K562 (cell line): ENCODE results near the gene SIRT3. TPM values are rescaled to one million over a fixed set of nuclear protein-coding genes. Genes with fewer than 3 reads are reported as not detected.
A peak's percentile ranks its signal among the peaks of the same experiment; 100 is the strongest.
"Not testable (repeated sequence)": the region's sequence is repeated elsewhere in the genome, so short reads cannot be mapped to it uniquely, and the experiment has no call there.

Source experiments
- ATAC-seq: fragments of 200-7000 bp; cut with Tn5 transposase; 3 replicates; pipeline ENCODE4 v1.9.1; 2020; ENCODE audit warnings: moderate library complexity
- BruUV-seq: library from RNA; stranded (reverse); fragments of 400-500 nt; replicated peaks from 2 replicates; lab custom pipeline; 2021; lab: Mats Ljungman, UMichigan
- CTCF ChIA-PET: fragments of 300-600 bp; formaldehyde crosslinking; extraction: SDS; loops from one replicate; lab custom pipeline; 2021; ENCODE audit warnings: low intra/inter-chr PET ratio; lab: Yijun Ruan, JAX
- POLR2A ChIA-PET: fragments of 300-600, 350-650 bp; sonication (Branson Sonifier 250); formaldehyde crosslinking; extraction: SDS; loops from one replicate; lab custom pipeline; 2021; ENCODE audit warnings: antibody characterized with exemption, inconsistent platforms; lab: Yijun Ruan, JAX
- DNase-seq, 4 experiments: peaks; one replicate each; pipeline versions ENCODE4 v3.0.0 to v3.0.0-alpha.2; 2011 to 2018; ENCODE audit warnings: low spot score in 3 of 4, mixed read lengths in 3 of 4; ENCODE audit errors: extremely low read depth in 1 of 4
- FAIRE-seq: peaks from 2 replicates; lab custom pipeline; 2011; peaks lifted over from hg19 to GRCh38; lab: Jason Lieb, UNC
- H2AFZ ChIP-seq: 2 replicates; pipeline ENCODE4 v1.6.0; 2011; ENCODE audit warnings: low read depth, low read length, control low read depth, inconsistent platforms
- H3K27ac ChIP-seq: fragments of 200-600 bp; 3 replicates; pipeline ENCODE4 v1.8.0; 2011; ENCODE audit warnings: low read depth, mild to moderate bottlenecking, control low read depth, inconsistent platforms, low read length, moderate library complexity, mixed read lengths; ENCODE audit errors: extremely low read depth
- H3K27me3 ChIP-seq, 2 experiments: fragments of 300-600 bp in 1 of 2; 2 replicates in 1 of 2; 3 replicates in 1 of 2; pipeline versions ENCODE4 v1.6.0 to v1.8.0; 2011; ENCODE audit warnings: inconsistent platforms in 2 of 2, low read length in 2 of 2, mild to moderate bottlenecking in 1 of 2, mixed read lengths in 1 of 2, moderate library complexity in 1 of 2; ENCODE audit not compliant: control insufficient read depth in 2 of 2, insufficient read depth in 2 of 2
- H3K36me3 ChIP-seq: fragments of 300-600 bp; 3 replicates; pipeline ENCODE4 v1.8.0; 2011; ENCODE audit warnings: mild to moderate bottlenecking, low read length, inconsistent platforms; ENCODE audit not compliant: control insufficient read depth, insufficient read depth
- H3K4me1 ChIP-seq, 2 experiments: fragments of 200-600 bp in 1 of 2; replicated peaks in 1 of 2; 2 replicates in 1 of 2; 3 replicates in 1 of 2; pipeline versions ENCODE4 v1.5.1 to v1.8.0; 2011; ENCODE audit warnings: inconsistent platforms in 2 of 2, low read length in 2 of 2, mild to moderate bottlenecking in 1 of 2, mixed read lengths in 1 of 2, moderate library complexity in 1 of 2; ENCODE audit not compliant: control insufficient read depth in 2 of 2, insufficient read depth in 2 of 2
- H3K4me2 ChIP-seq: 2 replicates; pipeline ENCODE4 v1.6.1; 2011; ENCODE audit warnings: low read length, control low read depth, inconsistent platforms, mixed read lengths; ENCODE audit not compliant: insufficient read depth
- H3K4me3 ChIP-seq: fragments of 200-600 bp; sonication (generic), shearing (Covaris generic); 2 replicates; pipeline ENCODE4 v1.5.1; 2016; ENCODE audit warnings: control low read depth, inconsistent platforms
- H3K79me2 ChIP-seq: fragments of 200-600 bp; 3 replicates; pipeline ENCODE4 v1.8.0; 2011; ENCODE audit warnings: low read length, inconsistent platforms; ENCODE audit not compliant: control insufficient read depth, insufficient read depth
- H3K9ac ChIP-seq, 2 experiments: 2 replicates each; pipeline versions ENCODE4 v1.6.0 to v1.6.1; 2011; ENCODE audit warnings: low read depth in 2 of 2, low read length in 2 of 2, control low read depth in 1 of 2, inconsistent platforms in 1 of 2, mild to moderate bottlenecking in 1 of 2, mixed read lengths in 1 of 2; ENCODE audit not compliant: insufficient read depth in 1 of 2
- H3K9me1 ChIP-seq: one replicate; pipeline ENCODE4 v1.6.0; 2011; ENCODE audit warnings: inconsistent platforms, mild to moderate bottlenecking, low read length, moderate library complexity; ENCODE audit not compliant: control insufficient read depth, insufficient read depth
- H3K9me3 ChIP-seq: replicated peaks from 2 replicates; pipeline ENCODE4 v1.5.1; 2011; ENCODE audit warnings: low read depth, low read length, inconsistent platforms; ENCODE audit not compliant: control insufficient read depth, insufficient read depth
- H4K20me1 ChIP-seq: replicated peaks from 2 replicates; pipeline ENCODE4 v1.6.1; 2011; ENCODE audit warnings: low read length, inconsistent platforms, mixed read lengths; ENCODE audit not compliant: control insufficient read depth, insufficient read depth
- WGBS: fragments of 100-300 bp; shearing (Covaris generic); methylation state at CpG from one replicate; pipeline ENCODE4 v1.1.6; 2016; ENCODE audit warnings: low coverage, mixed read lengths; ENCODE audit not compliant: insufficient coverage; ENCODE audit errors: missing lambda C conversion rate; 5-methylcytosine and 5-hydroxymethylcytosine counted together
- in situ Hi-C: fragments of 300-500 bp; cut with MboI; formaldehyde crosslinking; loops from 4 replicates; pipeline ENCODE4 v1.15.0; 2018; ENCODE audit warnings: inconsistent platforms, mixed read lengths
- intact Hi-C: fragments of 100-400 bp; cut with micrococcal nuclease; formaldehyde crosslinking; loops from 2 replicates; pipeline ENCODE4 v1.14.2; 2022
- polyA plus RNA-seq, 8 experiments: library from polyadenylated mRNA; depleted of rRNA in 4 of 8; stranded (reverse) in 5 of 8; unstranded in 3 of 8; fragments of >200 nt; fragmentation: Nextera tagmentation in 2 of 8; fragmentation: Illumina TruSeq in 1 of 8; extraction: Ambion mirVana in 2 of 8; extraction: Trizol in 1 of 8; gene quantifications; 2 replicates each; pipeline versions ENCODE4 v1.2.1 to v1.2.3, GENCODE V29; 2011 to 2014; ENCODE audit warnings: inconsistent platforms in 1 of 8, missing spikeins in 1 of 8
- total RNA-seq, 7 experiments: library from RNA; depleted of rRNA in 6 of 7; stranded (reverse); fragments of >200 nt in 6 of 7; fragmentation: Illumina TruSeq in 2 of 7; extraction: Trizol in 2 of 7; gene quantifications; 2 replicates each; pipeline versions ENCODE4 v1.2.1 to v1.2.3, GENCODE V29; 2011 to 2021; ENCODE audit warnings: low replicate concordance in 1 of 7
- TF ChIP-seq, protein P1 (sequence below), 3 experiments: IDR thresholded peaks in 2 of 3; conservative IDR thresholded peaks in 1 of 3; 2 replicates each; pipeline ENCODE4 v1.5.1; 2011 to 2012; ENCODE audit warnings: low read length in 3 of 3, mild to moderate bottlenecking in 3 of 3, control low read depth in 2 of 3, improper control_type of control experiment in 1 of 3, inconsistent platforms in 1 of 3, low read depth in 1 of 3, mixed read lengths in 1 of 3, moderate library complexity in 1 of 3; ENCODE audit not compliant: insufficient read depth in 2 of 3

Gene SIRT3
- total and polyA plus RNA-seq, 9 of the 15 experiments (the other 6 are each of a cell fraction or from before 2014, with no cell fraction given), result 1.9 to 27.5 (median 14.5) TPM

DNA sequence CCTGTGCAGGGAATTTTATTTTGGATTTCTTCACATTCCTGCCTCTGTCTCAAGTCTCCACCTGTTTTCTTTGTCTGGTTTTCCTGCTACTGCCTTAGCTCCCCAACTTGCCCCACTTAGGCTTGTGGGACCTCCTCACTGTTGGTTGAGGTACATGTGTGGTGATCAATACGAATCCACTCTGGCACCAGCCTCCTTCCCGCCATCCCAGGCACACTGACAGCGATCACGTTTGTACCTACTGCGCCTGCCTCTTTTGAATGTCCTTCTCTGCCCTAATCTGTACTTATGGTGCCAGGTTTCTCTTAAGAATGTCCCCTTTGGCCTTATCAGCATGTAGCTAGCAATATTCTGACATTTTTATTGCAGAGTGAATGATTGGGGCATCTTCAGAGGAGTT, 45.6 kb downstream of the SIRT3 start:
- ATAC-seq, FAIRE-seq, H3K9me1 ChIP-seq, H3K9ac ChIP-seq, DNase-seq, H3K4me3 ChIP-seq, H3K4me1 ChIP-seq, H3K4me2 ChIP-seq, CTCF ChIA-PET, H3K27ac ChIP-seq, H3K27me3 ChIP-seq, H4K20me1 ChIP-seq, H2AFZ ChIP-seq, BruUV-seq, H3K36me3 ChIP-seq, POLR2A ChIA-PET, H3K79me2 ChIP-seq, intact Hi-C loops, H3K9me3 ChIP-seq: not testable (repeated sequence)
- in situ Hi-C loops, result loop anchor here (5.0 kb wide), 1 partner anchor 53 kb away; no protein-coding TSS in a partner anchor
- 26% methylated on average over 5 of the region's 5 CpGs for whole genome bisulfite sequencing

DNA sequence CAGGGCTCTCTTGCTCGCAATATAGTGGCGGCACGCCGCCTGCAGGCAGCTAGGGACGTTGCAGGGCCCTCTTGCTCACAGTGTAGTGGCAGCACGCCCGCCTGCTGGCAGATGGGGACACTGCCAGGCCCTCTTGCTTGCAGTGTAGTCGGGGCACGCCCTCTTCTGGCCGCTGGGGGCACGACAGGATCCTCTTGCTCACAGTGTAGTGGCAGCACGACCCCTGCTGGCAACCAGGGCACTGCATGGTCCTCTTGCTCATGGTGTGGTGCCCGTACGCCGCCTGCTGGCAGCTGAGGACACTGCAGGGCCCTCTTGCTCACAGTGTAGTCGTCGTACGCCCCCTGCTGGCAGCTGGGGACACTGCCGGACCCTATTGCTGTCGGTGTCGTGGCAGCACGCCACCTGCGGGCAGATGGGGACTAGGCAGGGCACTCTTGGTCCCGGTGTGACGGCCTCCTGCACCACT, 46.3 kb downstream of the SIRT3 start:
- H3K36me3 ChIP-seq, H2AFZ ChIP-seq, H3K9ac ChIP-seq, H3K4me3 ChIP-seq, H3K27ac ChIP-seq, H3K4me2 ChIP-seq, H3K9me3 ChIP-seq, intact Hi-C loops, DNase-seq, CTCF ChIA-PET, FAIRE-seq, H4K20me1 ChIP-seq, H3K79me2 ChIP-seq, POLR2A ChIA-PET, H3K9me1 ChIP-seq, BruUV-seq, H3K4me1 ChIP-seq, H3K27me3 ChIP-seq: not testable (repeated sequence)
- TF ChIP-seq, protein P1, sequence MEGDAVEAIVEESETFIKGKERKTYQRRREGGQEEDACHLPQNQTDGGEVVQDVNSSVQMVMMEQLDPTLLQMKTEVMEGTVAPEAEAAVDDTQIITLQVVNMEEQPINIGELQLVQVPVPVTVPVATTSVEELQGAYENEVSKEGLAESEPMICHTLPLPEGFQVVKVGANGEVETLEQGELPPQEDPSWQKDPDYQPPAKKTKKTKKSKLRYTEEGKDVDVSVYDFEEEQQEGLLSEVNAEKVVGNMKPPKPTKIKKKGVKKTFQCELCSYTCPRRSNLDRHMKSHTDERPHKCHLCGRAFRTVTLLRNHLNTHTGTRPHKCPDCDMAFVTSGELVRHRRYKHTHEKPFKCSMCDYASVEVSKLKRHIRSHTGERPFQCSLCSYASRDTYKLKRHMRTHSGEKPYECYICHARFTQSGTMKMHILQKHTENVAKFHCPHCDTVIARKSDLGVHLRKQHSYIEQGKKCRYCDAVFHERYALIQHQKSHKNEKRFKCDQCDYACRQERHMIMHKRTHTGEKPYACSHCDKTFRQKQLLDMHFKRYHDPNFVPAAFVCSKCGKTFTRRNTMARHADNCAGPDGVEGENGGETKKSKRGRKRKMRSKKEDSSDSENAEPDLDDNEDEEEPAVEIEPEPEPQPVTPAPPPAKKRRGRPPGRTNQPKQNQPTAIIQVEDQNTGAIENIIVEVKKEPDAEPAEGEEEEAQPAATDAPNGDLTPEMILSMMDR (IDR thresholded peaks at IDR 0.05 in 2 of 3, conservative IDR thresholded peaks at IDR 0.05 in 1 of 3; ENCODE audit: insufficient read depth in 2 of 3, low read depth in 1 of 3, low read length in 3 of 3), result peak in 1 of 3 experiments; percentile 44; a peak in 2 of 6 replicates
- WGBS, result 27% methylated on average over 4 of the region's 25 CpGs
- in situ Hi-C loops, result loop anchor here (5.0 kb wide), 1 partner anchor 53 kb away; no protein-coding TSS in a partner anchor
- peak; percentile 87 for ATAC-seq

DNA sequence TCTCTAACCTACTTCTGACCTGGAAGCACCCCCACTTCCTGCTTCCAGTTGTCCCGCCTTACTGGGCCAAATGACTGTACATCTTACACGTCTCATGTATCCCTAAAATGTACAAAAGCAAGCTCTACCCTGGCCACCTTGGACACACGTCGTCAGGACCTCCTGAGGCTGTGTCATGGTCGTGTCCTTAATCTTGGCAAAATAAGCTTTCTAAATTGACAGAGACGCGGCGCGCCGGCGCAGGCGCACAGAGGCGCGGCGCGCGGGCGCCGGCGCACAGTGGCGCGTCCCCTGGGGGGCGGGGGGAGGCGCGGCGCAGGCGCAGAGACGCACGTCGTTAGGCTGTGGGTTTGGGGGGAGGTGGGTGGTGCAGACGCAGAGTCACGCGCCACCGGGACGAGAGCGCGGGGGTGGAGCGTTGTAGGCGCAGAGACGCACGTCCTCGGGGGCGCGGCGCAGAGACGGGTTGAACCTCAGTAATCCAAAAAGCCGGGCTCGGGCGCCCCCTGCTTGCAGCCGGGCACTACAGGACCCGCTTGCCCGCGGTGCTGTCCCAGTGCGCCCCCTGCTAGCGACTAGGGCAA, 46.9 kb downstream of the SIRT3 start:
- WGBS, result 84% methylated on average over 10 of the region's 55 CpGs
- H3K27me3 ChIP-seq, H3K4me1 ChIP-seq, ATAC-seq, H3K36me3 ChIP-seq, intact Hi-C loops, POLR2A ChIA-PET, H3K27ac ChIP-seq, DNase-seq, CTCF ChIA-PET, H3K79me2 ChIP-seq, H3K9me1 ChIP-seq, FAIRE-seq, H3K9me3 ChIP-seq, H3K4me2 ChIP-seq, H3K4me3 ChIP-seq, H2AFZ ChIP-seq, H3K9ac ChIP-seq, BruUV-seq, H4K20me1 ChIP-seq, in situ Hi-C loops: not testable (repeated sequence)
